ENCODE results near the gene SLC30A10. TPM values are rescaled to one million over a fixed set of nuclear protein-coding genes. Genes with fewer than 3 reads are reported as not detected.

The SLC30A10 gene
- total and polyA plus RNA-seq, 10 of the 15 experiments (the other 5 are each of a cell fraction or from before 2014, with no cell fraction given) = not detected

DNA sequence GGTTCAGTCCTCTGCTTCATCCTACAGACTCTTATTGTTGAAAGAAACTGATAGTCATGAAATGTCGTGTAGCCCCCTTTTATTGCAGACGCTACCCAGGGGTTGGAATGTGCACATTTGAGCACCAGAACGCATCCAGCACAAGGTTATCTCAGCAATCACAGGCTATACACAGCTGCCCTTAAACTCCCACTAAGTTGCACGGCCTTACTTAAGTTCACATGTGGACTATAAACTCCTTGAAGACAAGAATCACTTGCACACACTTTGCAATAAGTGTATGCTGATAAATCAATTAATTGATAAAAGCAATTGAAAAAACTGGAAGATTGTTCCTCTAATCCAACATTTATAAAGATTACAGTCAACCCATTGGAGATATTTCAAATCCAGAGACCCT lies 18.9 kb downstream of the SLC30A10 start:
- no peak for DNase-seq (ENCODE audit: low read depth, low spot score)
- SMC1A ChIA-PET (ENCODE audit: uncharacterized antibody, unreplicated experiment) = no interaction called here
- no peaks in the 10 kb centered on the region for H3K9me3 ChIP-seq (replicated peaks; ENCODE audit: control insufficient read depth, insufficient read depth, low read length)
- in situ Hi-C loops (cut with MboI) = no loop called here
- H3K79me2 ChIP-seq (ENCODE audit: control insufficient read depth, insufficient read depth, low read length) = no peaks in the 10 kb centered on the region
- 28% methylated on average over 4 of the region's 4 CpGs for WGBS (ENCODE audit: insufficient coverage, insufficient replicate concordance, low lambda C conversion rate, missing lambda C conversion rate)
- BruUV-seq (replicated peaks) = no TSS peak
- CTCF ChIA-PET = no interaction called here
- POLR2A ChIA-PET = no interaction called here
- no peaks in the 10 kb centered on the region for H4K20me1 ChIP-seq (ENCODE audit: control insufficient read depth, insufficient read depth)
- no peaks in the 10 kb centered on the region for H3K36me3 ChIP-seq (ENCODE audit: control insufficient read depth in 2 of 2, insufficient read depth in 2 of 2, low read length in 1 of 2)
- H3K27ac ChIP-seq (ENCODE audit: control insufficient read depth, insufficient read depth) = no peak overlapping the region
- H3K4me3 ChIP-seq = no peak overlapping the region
- no peak overlapping the region for H3K4me2 ChIP-seq (ENCODE audit: control insufficient read depth, insufficient read depth)
- intact Hi-C loops (cut with micrococcal nuclease; ENCODE audit: unreplicated experiment) = no loop called here
- H3K27me3 ChIP-seq (replicated peaks in 1 of 2; ENCODE audit: control insufficient read depth in 2 of 2, insufficient read depth in 2 of 2, low read length in 1 of 2) = no peaks in the 10 kb centered on the region
- H3K4me1 ChIP-seq (ENCODE audit: control insufficient read depth, insufficient read depth, low read length) = no peaks in the 10 kb centered on the region
- no peak overlapping the region for H3K9ac ChIP-seq (ENCODE audit: control insufficient read depth, insufficient read depth, low read length)
- FAIRE-seq = no peak
- ATAC-seq = no peak
- RAD21 ChIA-PET (ENCODE audit: unreplicated experiment) = no interaction called here
- no peak overlapping the region for H2AFZ ChIP-seq (ENCODE audit: control insufficient read depth, low read depth, low read length)
- TF ChIP-seq SIN3A (IDR thresholded peaks at IDR 0.05; ENCODE audit: low read depth, low read length) (no peak), CHD2 (IDR thresholded peaks at IDR 0.05; ENCODE audit: borderline replicate concordance, low read depth, low read length) (no peak), SUPT20H (IDR thresholded peaks at IDR 0.05; ENCODE audit: borderline replicate concordance, control insufficient read depth, low read depth, low read length) (no peak), NR2C2 (IDR thresholded peaks at IDR 0.05; ENCODE audit: borderline replicate concordance, control insufficient read depth, insufficient read length, low read depth) (no peak), IKZF2 (IDR thresholded peaks at IDR 0.05) (no peak), NR2C1 (IDR thresholded peaks at IDR 0.05) (no peak), FOXM1 (IDR thresholded peaks at IDR 0.05; ENCODE audit: low read depth, low read length) (no peak), EP300 (IDR thresholded peaks at IDR 0.05; ENCODE audit: borderline replicate concordance in 1 of 2, control insufficient read depth in 1 of 2, low read depth in 2 of 2, low read length in 2 of 2) (no peak), RAD21 (IDR thresholded peaks at IDR 0.05; ENCODE audit: insufficient read depth, low read depth, low read length) (no peak), ETV6 (conservative IDR thresholded peaks at IDR 0.05 in 1 of 2, IDR thresholded peaks at IDR 0.05 in 1 of 2; ENCODE audit: borderline replicate concordance in 1 of 2, low read depth in 1 of 2) (no peak), NFXL1 (IDR thresholded peaks at IDR 0.05; ENCODE audit: borderline replicate concordance) (no peak), PBX3 (IDR thresholded peaks at IDR 0.05; ENCODE audit: insufficient replicate concordance, low read depth, low read length) (no peak), HDAC2 (IDR thresholded peaks at IDR 0.05) (no peak), ZBTB33 (IDR thresholded peaks at IDR 0.05) (no peak), SREBF2 (IDR thresholded peaks at IDR 0.05; ENCODE audit: low read length) (no peak), SRF (IDR thresholded peaks at IDR 0.05; ENCODE audit: low read depth in 2 of 2, low read length in 2 of 2) (no peak), ZNF384 (IDR thresholded peaks at IDR 0.05; ENCODE audit: borderline replicate concordance, low read depth, low read length) (no peak), RELA (IDR thresholded peaks at IDR 0.05; ENCODE audit: borderline replicate concordance, partially characterized antibody) (no peak)
- TF ChIP-seq, protein P1, sequence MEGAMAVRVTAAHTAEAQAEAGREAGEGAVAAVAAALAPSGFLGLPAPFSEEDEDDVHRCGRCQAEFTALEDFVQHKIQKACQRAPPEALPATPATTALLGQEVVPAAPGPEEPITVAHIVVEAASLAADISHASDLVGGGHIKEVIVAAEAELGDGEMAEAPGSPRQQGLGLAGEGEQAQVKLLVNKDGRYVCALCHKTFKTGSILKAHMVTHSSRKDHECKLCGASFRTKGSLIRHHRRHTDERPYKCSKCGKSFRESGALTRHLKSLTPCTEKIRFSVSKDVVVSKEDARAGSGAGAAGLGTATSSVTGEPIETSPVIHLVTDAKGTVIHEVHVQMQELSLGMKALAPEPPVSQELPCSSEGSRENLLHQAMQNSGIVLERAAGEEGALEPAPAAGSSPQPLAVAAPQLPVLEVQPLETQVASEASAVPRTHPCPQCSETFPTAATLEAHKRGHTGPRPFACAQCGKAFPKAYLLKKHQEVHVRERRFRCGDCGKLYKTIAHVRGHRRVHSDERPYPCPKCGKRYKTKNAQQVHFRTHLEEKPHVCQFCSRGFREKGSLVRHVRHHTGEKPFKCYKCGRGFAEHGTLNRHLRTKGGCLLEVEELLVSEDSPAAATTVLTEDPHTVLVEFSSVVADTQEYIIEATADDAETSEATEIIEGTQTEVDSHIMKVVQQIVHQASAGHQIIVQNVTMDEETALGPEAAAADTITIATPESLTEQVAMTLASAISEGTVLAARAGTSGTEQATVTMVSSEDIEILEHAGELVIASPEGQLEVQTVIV (IDR thresholded peaks at IDR 0.05; ENCODE audit: borderline replicate concordance, partially characterized antibody) = no peak
